Esophagus muscularis mucosa (tissue), 4 donors: ENCODE data around the gene KRT34.

Source experiments
- EP300 ChIP-seq: sonication (generic); formaldehyde crosslinking; IDR thresholded peaks from one replicate; pipeline ENCODE4 v1.6.1; 2017; ENCODE audit warnings: antibody characterized with exemption
- POLR2A ChIP-seq: fragments of 450-650 bp; IDR thresholded peaks from one replicate; pipeline ENCODE4 v1.6.1; 2017; ENCODE audit warnings: antibody characterized with exemption, moderate library complexity, mild to moderate bottlenecking, low read depth
- POLR2AphosphoS5 ChIP-seq, 2 donors: sonication (generic); formaldehyde crosslinking; IDR thresholded peaks; one replicate each; pipeline ENCODE4 v1.6.1; 2017; ENCODE audit warnings: antibody characterized with exemption in 2 of 2
- TF ChIP-seq, protein P1 (sequence below), 3 experiments: fragments of 200-600 bp in 2 of 3; fragments of 450-650 bp in 1 of 3; sonication (generic) in 2 of 3; IDR thresholded peaks; one replicate each; pipeline ENCODE4 v1.5.1; 2017 to 2019; ENCODE audit warnings: antibody characterized with exemption in 3 of 3, mild to moderate bottlenecking in 2 of 3, moderate library complexity in 1 of 3

DNA sequence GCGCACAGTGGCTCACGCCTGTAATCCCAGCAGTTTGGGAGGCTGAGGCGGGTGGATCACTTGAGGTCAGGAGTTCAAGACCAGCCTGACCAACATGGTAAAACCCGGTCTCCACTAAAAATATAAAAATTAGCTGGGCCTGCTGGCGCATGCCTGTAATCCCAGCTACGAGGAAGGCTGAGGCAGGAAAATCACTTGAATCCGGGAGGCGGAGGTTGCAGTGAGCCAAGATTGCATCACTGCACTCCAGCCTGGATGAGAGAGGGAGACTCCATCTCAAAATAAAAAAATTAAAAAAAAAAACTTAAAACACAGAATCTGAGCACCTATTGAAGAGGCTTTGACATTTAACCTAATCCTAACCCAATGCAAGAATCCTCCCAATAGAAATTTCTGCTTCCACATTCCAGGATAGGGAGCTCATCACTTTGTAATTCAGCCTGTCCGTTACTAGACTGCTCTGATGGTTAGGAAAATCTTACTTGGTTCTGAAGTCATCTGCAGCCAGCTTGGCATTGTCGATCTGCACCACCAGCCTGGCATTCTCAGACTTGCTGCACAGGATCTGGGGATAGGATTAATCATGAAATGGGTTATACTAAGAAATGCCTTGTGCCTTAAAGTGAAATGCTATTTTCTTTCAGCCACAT is 14.6 kb downstream of the KRT34 start:
- TF ChIP-seq, protein P1, sequence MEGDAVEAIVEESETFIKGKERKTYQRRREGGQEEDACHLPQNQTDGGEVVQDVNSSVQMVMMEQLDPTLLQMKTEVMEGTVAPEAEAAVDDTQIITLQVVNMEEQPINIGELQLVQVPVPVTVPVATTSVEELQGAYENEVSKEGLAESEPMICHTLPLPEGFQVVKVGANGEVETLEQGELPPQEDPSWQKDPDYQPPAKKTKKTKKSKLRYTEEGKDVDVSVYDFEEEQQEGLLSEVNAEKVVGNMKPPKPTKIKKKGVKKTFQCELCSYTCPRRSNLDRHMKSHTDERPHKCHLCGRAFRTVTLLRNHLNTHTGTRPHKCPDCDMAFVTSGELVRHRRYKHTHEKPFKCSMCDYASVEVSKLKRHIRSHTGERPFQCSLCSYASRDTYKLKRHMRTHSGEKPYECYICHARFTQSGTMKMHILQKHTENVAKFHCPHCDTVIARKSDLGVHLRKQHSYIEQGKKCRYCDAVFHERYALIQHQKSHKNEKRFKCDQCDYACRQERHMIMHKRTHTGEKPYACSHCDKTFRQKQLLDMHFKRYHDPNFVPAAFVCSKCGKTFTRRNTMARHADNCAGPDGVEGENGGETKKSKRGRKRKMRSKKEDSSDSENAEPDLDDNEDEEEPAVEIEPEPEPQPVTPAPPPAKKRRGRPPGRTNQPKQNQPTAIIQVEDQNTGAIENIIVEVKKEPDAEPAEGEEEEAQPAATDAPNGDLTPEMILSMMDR (IDR thresholded peaks at IDR 0.05): no peak
- TF ChIP-seq POLR2A: no peak
- TF ChIP-seq EP300: no peak
- no peak for TF ChIP-seq POLR2AphosphoS5 (IDR thresholded peaks at IDR 0.05)
